DMS 273 (cell line): ENCODE measurements around the gene GIMAP2.
"Not testable (repeated sequence)": the region's sequence is repeated elsewhere in the genome, so short reads cannot be mapped to it uniquely, and the experiment has no call there.

Experiments used
- DNase-seq: peaks from one replicate; lab custom pipeline; 2025; ENCODE audit not compliant: unreplicated experiment; lab: John Stamatoyannopoulos, UW

GIMAP2 gene

DNA sequence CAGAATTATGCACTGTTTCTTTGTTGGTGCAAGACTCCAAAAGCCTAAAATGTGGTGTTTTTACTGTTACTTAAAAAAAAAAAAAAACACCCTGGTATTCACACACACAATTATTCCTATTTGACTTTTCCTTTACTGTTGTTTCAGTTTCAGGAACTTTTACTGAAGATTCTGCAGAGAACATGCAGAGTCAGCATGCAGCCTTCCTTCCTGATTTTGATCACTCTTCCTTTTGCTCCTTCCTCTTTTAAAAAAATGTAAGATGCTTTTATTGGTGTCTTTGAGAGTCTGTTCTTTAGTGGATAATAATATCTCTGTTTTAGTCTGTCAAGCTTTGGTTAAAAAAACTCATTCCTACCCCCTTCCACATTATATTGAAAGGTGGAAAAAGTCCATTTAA is 9.2 kb upstream of the GIMAP2 start:
- DNase-seq = not testable (repeated sequence)

DNA sequence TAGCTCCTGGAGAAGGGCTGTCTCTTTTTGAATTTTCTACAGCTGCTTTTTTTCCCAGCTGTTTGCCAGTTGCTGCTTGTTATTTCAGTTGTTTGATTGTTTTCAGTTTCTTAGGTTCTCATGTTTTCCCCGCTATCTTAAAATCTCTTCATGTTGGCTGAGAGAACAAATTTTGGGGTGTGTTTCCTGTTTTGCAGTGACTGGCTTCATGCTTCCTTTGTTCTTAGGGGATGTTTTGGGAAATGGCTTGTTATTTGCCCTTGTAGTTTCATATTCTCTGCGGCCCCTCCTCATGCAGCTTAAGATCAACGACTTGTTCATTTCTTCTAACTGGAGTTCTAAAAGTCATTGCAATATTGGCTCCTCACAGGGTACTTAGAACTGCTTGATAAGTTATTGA is 8.7 kb upstream of the GIMAP2 start:
- DNase-seq = not testable (repeated sequence)

DNA sequence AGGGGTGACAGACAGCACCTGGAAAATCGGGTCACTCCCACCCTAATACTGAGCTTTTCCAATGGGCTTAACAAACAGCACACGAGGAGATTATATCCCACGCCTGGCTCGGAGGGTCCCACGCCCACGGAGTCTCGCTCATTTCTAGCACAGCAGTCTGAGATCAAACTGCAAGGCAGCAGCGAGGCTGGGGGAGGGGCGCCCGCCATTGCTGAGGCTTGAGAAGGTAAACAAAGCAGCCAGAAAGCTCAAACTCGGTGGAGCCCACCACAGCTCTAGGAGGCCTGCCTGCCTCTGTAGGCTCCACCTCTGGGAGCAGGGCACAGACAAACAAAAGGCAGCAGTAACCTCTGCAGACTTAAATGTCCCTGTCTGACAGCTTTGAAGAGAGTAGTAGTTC is 6.9 kb upstream of the GIMAP2 start:
- not testable (repeated sequence) for DNase-seq

DNA sequence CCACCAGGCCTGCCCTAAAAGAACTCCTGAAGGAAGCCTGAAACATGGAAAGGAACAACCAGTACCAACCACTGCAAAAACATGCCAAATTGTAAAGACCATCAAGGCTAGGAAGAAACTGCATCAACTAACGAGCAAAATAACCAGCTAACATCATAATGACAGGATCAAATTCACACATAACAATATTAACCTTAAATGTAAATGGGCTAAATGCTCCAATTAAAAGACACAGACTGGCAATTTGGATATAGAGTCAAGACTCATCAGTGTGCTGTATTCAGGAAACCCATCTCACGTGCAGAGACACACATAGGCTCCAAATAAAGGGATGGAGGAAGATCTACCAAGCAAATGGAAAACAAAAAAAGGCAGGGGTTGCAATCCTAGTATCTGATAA is 5.1 kb upstream of the GIMAP2 start:
- DNase-seq = not testable (repeated sequence)

DNA sequence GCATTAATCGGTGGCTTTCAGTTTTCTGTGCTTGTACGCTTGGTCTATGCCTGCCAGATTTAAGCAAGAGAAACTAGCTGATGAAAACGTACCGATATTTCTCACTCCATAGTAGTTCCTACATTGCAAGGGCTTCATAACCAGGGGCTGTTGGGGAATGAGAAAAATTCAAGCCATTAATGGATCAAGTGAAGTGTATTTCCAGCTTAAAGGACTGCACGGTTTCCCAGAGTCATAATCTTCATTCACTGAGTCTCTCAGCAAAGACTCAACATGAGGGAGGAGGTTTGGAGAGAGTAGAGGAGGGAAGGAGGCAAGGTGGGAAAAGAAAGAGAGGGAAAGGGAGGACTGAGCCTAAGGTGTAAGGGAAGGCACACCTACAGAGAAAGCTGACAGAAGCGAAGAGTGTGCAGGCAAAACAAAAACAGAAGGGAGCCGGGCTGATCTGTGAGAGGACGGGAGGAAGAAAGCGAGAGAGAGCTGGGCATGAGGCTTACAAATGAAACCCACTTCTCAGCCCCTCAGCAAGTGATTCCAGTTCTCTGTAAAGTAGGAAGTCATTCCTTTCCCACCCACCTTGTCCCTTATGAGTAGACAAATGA is 625 bp downstream of the GIMAP2 start:
- no peak for DNase-seq

DNA sequence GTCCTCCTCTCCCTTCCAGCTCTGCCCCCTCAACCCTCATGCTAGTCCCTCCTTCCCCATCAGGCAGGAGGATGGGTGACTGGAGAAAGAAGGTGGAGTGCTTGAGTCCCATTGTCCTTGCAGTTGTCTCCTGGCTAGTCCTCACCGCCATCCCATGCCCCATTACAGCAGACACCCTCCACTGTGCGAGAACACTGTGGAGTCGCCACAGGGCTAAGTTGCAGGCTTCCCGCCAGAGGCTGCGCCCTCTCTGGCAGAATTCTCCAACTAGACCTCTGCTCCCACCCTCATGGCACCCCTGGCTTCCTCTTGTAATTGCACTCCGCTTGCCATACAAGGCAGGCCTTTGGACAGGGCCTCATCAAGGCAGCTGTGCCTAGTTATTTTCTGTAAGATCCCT is 3.1 kb downstream of the GIMAP2 start:
- DNase-seq = no peak

DNA sequence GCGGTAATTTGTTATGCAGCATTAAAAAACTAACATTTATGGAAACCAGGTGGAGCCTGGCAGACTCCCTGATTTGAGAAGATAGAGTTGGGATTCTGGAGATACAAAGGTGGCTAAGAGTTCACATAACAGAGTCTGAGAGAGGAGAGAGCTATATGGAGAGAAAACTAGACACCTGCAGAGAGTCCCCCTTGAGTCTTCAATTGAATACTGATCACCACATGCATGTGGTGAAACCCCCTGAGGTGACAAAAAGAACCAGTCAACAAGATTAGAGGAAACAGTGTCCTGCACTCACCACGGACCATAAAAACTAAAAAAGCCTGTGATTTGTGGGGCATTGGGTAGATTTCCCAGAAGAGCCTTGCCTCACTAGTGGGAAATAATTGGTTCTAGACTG is 10.1 kb downstream of the GIMAP2 start:
- DNase-seq = no peak

DNA sequence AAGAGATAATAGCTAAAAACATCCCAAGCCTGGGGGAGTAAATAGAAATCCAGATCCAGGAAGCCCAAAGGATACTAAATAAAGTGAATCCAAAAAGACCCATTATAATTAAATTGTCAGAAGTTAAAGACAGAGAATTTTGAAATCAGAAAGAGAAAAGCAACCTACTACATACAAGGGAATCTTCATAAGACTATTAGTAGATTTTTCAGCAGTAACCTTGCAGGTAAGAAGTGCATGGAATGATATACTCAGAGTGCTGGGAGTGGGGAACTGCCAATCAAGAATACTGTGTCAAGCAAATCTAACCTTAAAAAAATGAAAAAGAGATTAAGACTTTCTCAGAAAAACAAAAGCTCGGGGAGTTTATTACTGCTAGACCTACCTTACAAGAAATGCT is 17.7 kb downstream of the GIMAP2 start:
- no peak for DNase-seq

DNA sequence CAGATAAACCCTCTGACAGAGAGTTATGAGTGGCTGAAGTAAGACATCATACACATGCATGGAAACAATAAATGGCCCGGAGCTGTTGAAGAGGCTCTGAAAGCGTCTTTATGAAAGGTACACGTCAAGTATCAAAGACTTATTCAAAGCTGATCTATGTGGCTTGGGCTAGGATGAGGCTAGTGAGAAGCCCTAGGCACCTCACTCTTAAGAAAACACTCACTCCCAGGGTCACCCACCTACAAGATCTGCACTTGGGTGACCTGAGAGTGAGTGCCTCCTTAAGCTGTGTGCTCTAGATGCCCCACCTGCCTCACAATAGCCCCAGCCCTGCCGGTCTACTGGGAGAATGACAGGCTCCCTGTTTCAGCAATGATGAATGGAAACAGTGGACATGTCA is 29.8 kb downstream of the GIMAP2 start:
- no peak for DNase-seq

DNA sequence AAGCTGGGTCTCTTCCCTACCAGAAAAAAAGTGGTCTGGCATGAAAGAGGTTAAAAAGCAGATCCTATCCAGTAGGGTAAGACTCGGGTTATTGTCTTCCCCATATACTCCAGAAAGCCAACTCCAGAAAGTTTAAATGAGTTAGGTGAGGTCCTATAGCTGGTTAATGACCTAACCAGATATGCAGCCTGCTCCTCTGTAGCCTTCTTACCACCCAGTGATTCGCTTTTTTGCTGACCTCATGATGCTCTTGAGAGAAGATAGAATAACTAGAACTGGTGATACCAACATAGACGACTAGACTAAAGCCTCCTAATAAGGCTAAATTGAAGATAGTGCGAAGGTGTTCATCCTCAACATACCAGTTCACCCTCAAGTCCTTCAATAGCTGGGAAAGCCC is 30.2 kb downstream of the GIMAP2 start:
- DNase-seq = no peak

DNA sequence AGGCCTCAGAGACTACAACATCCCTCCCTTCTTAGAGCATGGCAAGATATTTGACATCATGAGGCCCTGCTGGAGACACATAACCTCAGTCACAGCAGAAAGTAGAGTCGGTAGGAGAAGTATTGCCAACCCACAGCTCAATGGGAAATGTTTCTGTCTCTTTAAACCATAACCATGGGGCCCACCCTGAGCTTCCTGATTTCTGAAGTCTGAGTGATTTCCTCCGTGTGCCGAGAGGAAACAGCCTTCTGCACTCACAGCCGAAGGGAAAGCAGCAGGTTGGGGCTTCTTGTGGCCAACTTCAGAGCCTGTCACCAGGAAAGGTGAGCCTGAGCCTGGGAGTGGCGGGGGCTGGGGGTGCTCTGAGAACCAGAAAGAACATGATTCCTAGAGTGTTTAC is 30.9 kb downstream of the GIMAP2 start, which contains the start of gene GIMAP1:
GIMAP1 (plus strand) TSS at position 246 of the 400 bp plus-strand sequence. CDS start 2,435 bp downstream, outside the sequence.
- no peak for DNase-seq

DNA sequence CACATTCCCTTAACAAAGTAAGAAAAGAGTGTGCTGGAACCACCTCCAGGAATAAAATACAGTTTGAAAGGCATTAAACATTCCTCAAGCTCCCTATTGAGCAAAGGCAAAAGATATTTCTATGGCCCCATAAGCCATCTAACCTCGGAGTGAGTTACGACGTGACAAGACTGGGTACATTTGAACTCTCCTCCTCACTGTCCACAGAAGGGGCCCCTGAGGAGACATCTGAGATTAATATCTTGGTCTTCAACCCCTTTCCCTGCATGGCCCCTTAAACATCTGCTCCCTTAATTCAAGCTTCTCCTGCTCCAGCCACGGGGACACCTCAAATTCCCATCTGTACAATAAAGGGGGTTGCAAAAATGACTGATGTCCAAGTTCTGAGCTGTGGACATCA is 31.4 kb downstream of the GIMAP2 start:
- DNase-seq = no peak

DNA sequence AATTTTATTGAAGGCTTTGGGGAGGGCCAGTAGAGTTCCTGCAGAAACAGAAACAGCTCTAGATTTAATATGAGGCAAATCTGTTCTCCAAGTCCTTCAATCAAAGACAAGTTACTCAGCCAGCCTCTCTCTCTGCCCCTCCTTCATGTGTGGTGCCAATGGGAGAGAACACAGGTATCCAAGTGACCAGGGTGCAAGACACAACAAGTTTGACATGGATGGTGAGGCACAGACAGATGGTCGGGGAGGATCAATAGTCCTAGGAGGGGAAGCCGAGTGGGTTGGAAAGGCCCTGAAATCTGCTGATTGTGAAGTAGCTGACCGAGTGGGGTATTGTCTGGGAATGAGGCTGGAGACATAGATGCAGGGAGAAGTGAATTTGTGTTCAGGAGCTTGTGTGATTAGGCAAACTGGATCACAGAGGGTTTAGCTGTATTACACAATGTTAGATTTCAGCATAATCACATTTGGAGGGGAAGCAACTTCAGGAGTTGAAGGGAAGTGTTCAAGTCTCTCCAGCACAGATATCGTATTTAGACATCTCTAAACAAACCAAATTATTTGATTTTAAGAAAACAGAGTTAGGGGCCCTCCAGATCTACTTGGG is 32.4 kb downstream of the GIMAP2 start:
- DNase-seq = no peak

DNA sequence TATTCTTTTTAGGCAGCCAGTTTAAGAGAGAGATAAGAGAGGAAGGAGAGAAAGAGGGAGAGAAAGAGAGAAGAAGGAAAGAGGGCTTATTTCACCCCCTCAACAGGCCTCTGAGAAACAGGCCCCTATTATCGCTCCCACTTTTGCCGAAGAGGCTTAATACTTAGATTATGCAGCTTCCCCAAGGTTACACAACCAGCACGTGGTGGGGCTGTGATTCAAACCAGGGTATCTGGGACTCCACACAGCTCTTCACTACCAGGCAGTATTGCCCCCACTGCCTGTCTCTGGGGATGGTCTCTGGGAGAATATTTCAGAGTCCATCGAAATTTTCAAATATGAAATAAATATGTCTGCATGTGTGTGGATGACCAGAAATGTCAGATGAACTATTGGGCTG is 33.9 kb downstream of the GIMAP2 start:
- no peak for DNase-seq

DNA sequence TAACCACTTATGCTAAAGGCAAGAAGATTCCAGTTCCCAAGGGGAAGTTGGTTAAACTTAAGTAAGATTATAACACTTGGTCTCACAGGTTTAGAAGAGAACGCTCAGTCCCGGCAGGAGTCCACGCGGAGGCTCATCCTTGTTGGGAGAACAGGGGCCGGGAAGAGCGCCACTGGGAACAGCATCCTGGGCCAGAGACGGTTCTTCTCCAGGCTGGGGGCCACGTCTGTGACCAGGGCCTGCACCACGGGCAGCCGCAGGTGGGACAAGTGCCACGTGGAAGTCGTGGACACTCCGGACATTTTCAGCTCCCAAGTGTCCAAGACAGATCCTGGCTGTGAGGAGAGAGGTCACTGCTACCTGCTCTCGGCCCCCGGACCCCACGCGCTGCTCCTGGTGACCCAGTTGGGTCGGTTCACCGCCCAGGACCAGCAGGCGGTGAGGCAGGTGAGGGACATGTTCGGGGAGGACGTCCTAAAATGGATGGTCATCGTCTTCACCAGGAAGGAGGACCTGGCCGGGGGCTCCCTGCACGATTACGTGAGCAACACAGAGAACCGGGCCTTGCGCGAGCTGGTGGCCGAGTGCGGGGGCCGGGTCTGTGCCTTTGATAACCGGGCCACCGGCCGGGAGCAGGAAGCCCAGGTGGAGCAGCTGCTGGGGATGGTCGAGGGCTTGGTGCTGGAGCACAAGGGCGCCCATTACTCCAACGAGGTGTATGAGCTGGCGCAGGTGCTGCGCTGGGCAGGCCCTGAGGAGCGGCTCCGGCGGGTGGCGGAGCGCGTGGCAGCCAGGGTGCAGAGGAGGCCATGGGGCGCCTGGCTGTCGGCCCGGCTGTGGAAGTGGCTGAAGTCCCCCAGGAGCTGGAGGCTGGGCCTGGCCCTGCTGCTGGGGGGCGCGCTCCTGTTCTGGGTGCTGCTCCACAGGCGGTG is 34.7 kb downstream of the GIMAP2 start:
- DNase-seq = no peak

DNA sequence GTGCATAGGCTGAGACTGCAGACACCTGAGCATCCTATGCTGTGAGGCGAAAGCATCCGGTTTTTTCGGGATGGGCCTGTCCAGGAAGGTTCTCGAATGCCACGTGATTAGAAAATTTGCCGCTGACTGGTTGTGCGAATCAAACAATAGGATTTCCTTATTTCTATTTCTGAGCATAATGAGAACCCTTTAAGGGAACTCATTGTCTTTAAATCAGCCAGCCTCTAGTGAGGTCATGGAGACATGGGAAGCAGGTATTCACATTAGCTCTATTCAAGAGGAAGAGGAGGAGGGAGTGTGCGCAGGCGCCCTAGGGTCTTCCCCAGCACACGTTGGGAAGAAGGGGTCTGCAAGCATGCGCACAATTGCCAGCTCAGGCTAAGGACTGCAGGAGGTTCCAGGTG is 36.5 kb downstream of the GIMAP2 start:
- DNase-seq = no peak

DNA sequence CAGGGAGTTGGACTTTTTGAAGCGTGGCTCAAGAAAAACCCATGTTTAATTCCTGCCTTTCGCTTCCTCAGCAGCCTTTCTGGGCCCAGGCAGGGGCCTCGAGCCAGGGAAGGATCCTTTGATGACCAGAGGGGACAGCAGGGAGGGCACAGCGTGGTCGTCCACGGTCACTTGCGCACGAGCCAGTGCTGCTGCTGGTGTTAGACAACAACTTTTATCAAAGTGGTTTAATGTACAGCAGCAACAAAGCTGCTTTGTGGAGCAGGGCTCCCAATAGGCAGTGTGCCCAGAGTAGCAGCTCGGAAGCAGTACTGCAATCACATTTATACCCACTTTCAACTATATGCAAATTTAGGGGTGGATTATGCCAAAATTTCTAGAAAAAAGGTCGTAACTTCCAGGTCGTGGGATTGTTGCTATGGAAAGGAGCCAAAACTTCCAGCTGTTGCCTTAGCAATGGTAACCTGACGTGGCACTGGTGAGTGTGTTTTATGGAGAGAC is 37.0 kb downstream of the GIMAP2 start:
- DNase-seq = peak; percentile 58

DNA sequence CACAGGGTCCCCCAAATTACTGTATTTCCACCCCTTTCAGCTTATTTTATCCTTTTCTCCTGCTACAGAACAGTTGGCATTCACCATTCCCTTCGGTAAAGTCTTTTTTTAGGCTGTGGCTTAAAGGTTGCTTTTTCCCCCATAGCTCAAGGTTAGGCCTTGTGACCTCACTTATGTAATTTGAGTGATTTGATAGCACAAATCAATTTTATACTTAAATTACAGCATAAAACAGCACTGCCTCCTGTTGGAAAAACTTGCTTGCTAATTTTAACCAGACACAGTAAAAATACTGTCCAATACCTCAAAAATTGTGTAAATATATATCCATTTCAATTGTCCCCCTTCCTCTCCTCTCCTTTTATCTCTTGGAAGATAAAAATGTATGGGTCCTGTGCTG is 38.0 kb downstream of the GIMAP2 start:
- no peak for DNase-seq

DNA sequence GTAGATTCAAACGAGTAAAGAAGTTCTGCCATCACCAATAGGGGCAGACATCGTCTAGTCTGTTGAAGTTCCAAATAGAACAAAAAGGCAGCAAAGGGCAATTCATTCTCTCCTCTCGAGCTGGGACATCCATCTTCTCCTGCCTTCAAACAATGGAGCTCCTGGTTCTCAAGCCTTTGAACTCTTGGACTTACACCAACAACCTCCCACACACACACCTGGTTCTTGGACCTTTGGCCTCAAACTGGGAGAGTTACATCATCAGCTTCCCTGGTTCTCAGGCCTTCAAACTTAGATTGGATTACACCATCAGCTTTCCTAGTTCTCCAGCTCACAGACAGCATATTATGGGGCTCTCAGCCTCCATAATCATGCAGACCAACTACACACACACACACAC is 41.9 kb downstream of the GIMAP2 start:
- DNase-seq = no peak

DNA sequence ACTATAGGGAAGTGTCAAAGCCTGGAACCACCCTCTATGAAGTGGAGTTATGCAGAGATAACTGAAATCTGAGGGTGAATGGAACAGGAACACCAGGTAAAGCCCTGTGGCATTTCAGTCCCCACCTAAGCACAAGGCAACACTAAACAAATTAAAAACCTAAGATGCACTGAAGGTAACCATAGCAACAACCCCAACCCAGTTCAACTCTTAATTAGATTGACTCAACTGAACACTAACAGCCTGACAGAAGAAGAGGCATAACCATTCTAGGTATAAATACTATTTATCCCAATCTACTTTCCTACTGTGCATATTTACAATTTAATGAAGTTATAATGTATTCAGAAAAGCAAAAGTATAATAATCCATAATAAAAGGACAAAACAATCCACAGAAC is 42.5 kb downstream of the GIMAP2 start:
- DNase-seq = no peak

DNA sequence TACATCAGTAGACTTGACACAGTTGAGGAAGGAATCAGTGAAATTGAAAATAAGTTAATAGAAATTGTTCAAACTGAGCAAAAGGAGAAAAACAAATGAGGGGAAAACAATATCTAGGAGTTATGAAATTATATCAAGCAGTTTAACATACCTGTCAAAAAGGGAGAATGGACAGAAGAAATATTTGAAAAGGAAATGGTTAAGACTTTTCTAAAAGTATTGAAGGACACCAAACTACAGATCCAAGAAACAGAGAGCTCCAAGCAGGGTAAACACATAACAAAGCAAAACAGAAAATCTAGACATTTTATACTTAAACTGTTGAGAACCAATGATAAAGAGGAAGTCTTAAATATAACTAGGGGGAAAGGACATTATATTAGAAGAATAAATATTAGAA is 43.1 kb downstream of the GIMAP2 start:
- DNase-seq = no peak

DNA sequence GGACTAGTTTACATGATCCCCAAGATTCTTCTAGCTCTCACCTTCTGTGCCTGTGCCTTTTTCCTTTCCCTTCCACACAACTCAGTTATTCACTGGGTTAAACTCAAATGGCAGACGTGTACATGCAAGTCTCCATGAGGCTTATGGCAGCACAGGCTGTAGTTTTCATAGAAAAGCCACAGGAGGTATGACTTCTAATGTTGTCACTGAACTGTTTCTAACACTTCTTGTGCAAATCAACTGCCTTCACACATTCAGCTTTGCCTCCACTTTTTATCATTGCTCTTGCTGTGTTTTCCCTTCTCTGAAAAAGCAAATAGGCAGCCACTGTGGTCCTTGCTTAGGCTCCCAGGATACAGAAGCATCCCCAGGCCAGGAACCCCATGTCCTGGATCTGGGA is 46.4 kb downstream of the GIMAP2 start:
- no peak for DNase-seq
